Psoas muscle (tissue), 8 donors: Measurements from ENCODE around the gene MBTPS1. TPM values are rescaled to one million over a fixed set of nuclear protein-coding genes. Genes with fewer than 3 reads are reported as not detected.

ENCODE experiments used
- ATAC-seq, 4 donors: fragments of 200-7000 bp; cut with Tn5 transposase; one replicate each; pipeline ENCODE4 v1.9.1; 2020; ENCODE audit warnings: moderate library complexity in 3 of 4, mild to moderate bottlenecking in 2 of 4
- DNase-seq, 2 donors: peaks; one replicate each; pipeline ENCODE4 v3.0.0-alpha.2; 2020
- H3K27ac ChIP-seq: fragments of 200-600 bp; one replicate; pipeline ENCODE4 v1.8.0; 2022
- H3K27me3 ChIP-seq, 3 donors: fragments of 200-600 bp in 1 of 3; one replicate each; pipeline versions ENCODE4 v1.6.1 to v1.8.0; 2013 to 2022; ENCODE audit warnings: low read length in 2 of 3, mild to moderate bottlenecking in 2 of 3, moderate library complexity in 1 of 3; ENCODE audit not compliant: insufficient read depth in 3 of 3
- H3K36me3 ChIP-seq, 2 donors: fragments of 200-600 bp in 1 of 2; one replicate each; pipeline versions ENCODE4 v1.6.1 to v1.8.0; 2013 to 2022; ENCODE audit warnings: low read depth in 1 of 2, mild to moderate bottlenecking in 1 of 2, moderate library complexity in 1 of 2; ENCODE audit not compliant: insufficient read depth in 1 of 2
- H3K4me1 ChIP-seq: fragments of 200-600 bp; one replicate; pipeline ENCODE4 v1.8.0; 2022
- H3K4me3 ChIP-seq: fragments of 200-600 bp; one replicate; pipeline ENCODE4 v1.8.0; 2022; ENCODE audit warnings: mild to moderate bottlenecking
- H3K9me3 ChIP-seq: fragments of 200-600 bp; one replicate; pipeline ENCODE4 v1.8.0; 2022
- CTCF ChIP-seq: fragments of 200-600 bp; IDR thresholded peaks from one replicate; pipeline ENCODE4 v1.8.0; 2022; ENCODE audit warnings: antibody characterized with exemption
- WGBS, 3 donors: extraction: QIAGEN DNeasy Blood & Tissue Kit; methylation state at CpG; one replicate each; pipeline versions ENCODE4 v1.1.6 to v1.1.7; 2013; 5-methylcytosine and 5-hydroxymethylcytosine counted together
- intact Hi-C, 2 donors: fragments of 100-400 bp; cut with DNase I; formaldehyde crosslinking; loops; one replicate each; pipeline versions ENCODE4 v1.11.0 to v1.14.2; 2022
- polyA plus RNA-seq, 3 donors: library from polyadenylated mRNA; stranded (reverse); fragments of 200-250 nt; gene quantifications; one replicate each; pipeline ENCODE4 v1.2.3, GENCODE V29; 2013
- total RNA-seq, 4 donors: library from RNA; stranded (reverse); fragmentation: NEBNext Ultra II Directional in 2 of 4; extraction: Animal tissue kit (Norgen Biotek cat#: 25700) in 2 of 4; gene quantifications; one replicate each; pipeline versions ENCODE4 v1.2.1 to v1.2.4, GENCODE V29; 2021 to 2023
- donor health status: healthy with polysubstance abuse.
- donor health status: DM: no; HTN: no; CAD: no; lungs with moderate emphysema.
- donor health status: Bipolar disorder and iron deficiency.
- donor health status: healthy.
- donor health status: DM: yes; HTN: yes; CAD: no.
- donor health status: DM: no; HTN: no; CAD: no.
- donor health status: DM: no; HTN: no; CAD: no.
- donor health status: DM: yes; HTN: yes; CAD: no.

The MBTPS1 gene
- total and polyA plus RNA-seq, 7 donors = 18.6 to 31.8 (median 28.8) TPM

GRCh38 chr16:84007520-84007919, 109.2 kb downstream of the MBTPS1 start:
- H3K36me3 ChIP-seq = no peaks in the 10 kb centered on the region
- H3K4me1 ChIP-seq = no peaks in the 10 kb centered on the region
- H3K9me3 ChIP-seq = no peaks in the 10 kb centered on the region
- intact Hi-C loops = no loop called here
- ATAC-seq (no peak), DNase-seq (no peak)
- WGBS, 3 donors = 50 to 64% (median 57%) methylated on average over 4 of the region's 4 CpGs
- H3K4me3 ChIP-seq = no peak overlapping the region
- H3K27me3 ChIP-seq = peaks cover 0 to 6% (median 0%) of the 10 kb centered on the region in 3 donors
- no peak overlapping the region for H3K27ac ChIP-seq
- no peak for TF ChIP-seq CTCF

GRCh38 chr16:84005391-84005790, 111.4 kb downstream of the MBTPS1 start:
- H3K36me3 ChIP-seq = no peaks in the 10 kb centered on the region
- no peak overlapping the region for H3K4me3 ChIP-seq
- no peak for TF ChIP-seq CTCF
- peaks cover 0 to 6% (median 0%) of the 10 kb centered on the region in 3 donors for H3K27me3 ChIP-seq
- H3K27ac ChIP-seq = no peak overlapping the region
- no peak for ATAC-seq
- H3K9me3 ChIP-seq = no peaks in the 10 kb centered on the region
- intact Hi-C loops = no loop called here
- H3K4me1 ChIP-seq = no peaks in the 10 kb centered on the region
- no peak for DNase-seq
- 49 to 61% (median 55%) methylated on average over 5 of the region's 5 CpGs for WGBS, 3 donors

GRCh38 chr16:84004442-84004841, 112.3 kb downstream of the MBTPS1 start:
- ATAC-seq (no peak), DNase-seq (no peak)
- 79 to 83% (median 80%) methylated on average over 7 of the region's 7 CpGs for WGBS, 3 donors

More at GRCh38 chr16:84004442-84004841, 112.3 kb downstream of the MBTPS1 start:
- Histone ChIP-seq H3K4me1 (no peaks in the 10 kb centered on the region), H3K27ac (no peak overlapping the region), H3K27me3 (peaks cover 0 to 3% (median 0%) of the 10 kb centered on the region in 3 donors), H3K36me3 (no peaks in the 10 kb centered on the region), H3K4me3 (no peak overlapping the region), H3K9me3 (no peaks in the 10 kb centered on the region)
- intact Hi-C loops = no loop called here
- no peak for TF ChIP-seq CTCF

Other genes with a start within 250 kb of the MBTPS1 start
- 10 to 100 TPM; 14.7 to 21.6 (median 17.8) TPM for gene MLYCD, start 217.8 kb downstream of the MBTPS1 start, total RNA-seq
- 10 to 100 TPM in 1 of 3 donors, 1 to 10 TPM in 2; 8.3 to 14.0 (median 9.3) TPM for gene MLYCD, start 217.8 kb downstream of the MBTPS1 start, polyA plus RNA-seq
- gene OSGIN1, start 163.7 kb downstream of the MBTPS1 start, total RNA-seq = 10 to 100 TPM; 10.4 to 33.7 (median 24.9) TPM
- gene OSGIN1, start 163.7 kb downstream of the MBTPS1 start, polyA plus RNA-seq = 10 to 100 TPM; 18.4 to 39.4 (median 37.0) TPM
- not detected for gene NECAB2, start 148.7 kb downstream of the MBTPS1 start, total RNA-seq
- under 1 TPM; 0.04 to 0.13 (median 0.09) TPM for gene NECAB2, start 148.7 kb downstream of the MBTPS1 start, polyA plus RNA-seq
- under 1 TPM in 1 of 4 donors, not detected in 3; 0.52 TPM for gene SLC38A8, start 74.1 kb downstream of the MBTPS1 start, total RNA-seq
- under 1 TPM in 1 of 3 donors, not detected in 2; 0.21 TPM for gene SLC38A8, start 74.1 kb downstream of the MBTPS1 start, polyA plus RNA-seq
- 10 to 100 TPM; 12.4 to 24.4 (median 21.2) TPM for gene HSDL1, start 28.2 kb upstream of the MBTPS1 start, total RNA-seq
- 10 to 100 TPM; 11.7 to 39.3 (median 12.0) TPM for gene HSDL1, start 28.2 kb upstream of the MBTPS1 start, polyA plus RNA-seq
- gene DNAAF1, start 28.4 kb upstream of the MBTPS1 start, total RNA-seq = not detected
- gene DNAAF1, start 28.4 kb upstream of the MBTPS1 start, polyA plus RNA-seq = under 1 TPM; 0.17 to 0.44 (median 0.17) TPM
- 10 to 100 TPM in 3 of 4 donors, 1 to 10 TPM in 1; 8.3 to 22.3 (median 16.3) TPM for gene TAF1C, start 70.1 kb upstream of the MBTPS1 start, total RNA-seq
- gene TAF1C, start 70.1 kb upstream of the MBTPS1 start, polyA plus RNA-seq = 10 to 100 TPM; 13.6 to 24.4 (median 19.3) TPM
- not detected for gene ADAD2, start 74.2 kb upstream of the MBTPS1 start, total RNA-seq
- under 1 TPM; 0.17 to 0.69 (median 0.18) TPM for gene ADAD2, start 74.2 kb upstream of the MBTPS1 start, polyA plus RNA-seq
- gene KCNG4, start 123.1 kb upstream of the MBTPS1 start, total RNA-seq = under 1 TPM in 1 of 4 donors, not detected in 3; 0.10 TPM
- gene KCNG4, start 123.1 kb upstream of the MBTPS1 start, polyA plus RNA-seq = under 1 TPM in 1 of 3 donors, not detected in 2; 0.04 TPM
- gene WFDC1, start 177.9 kb upstream of the MBTPS1 start, total RNA-seq = under 1 TPM in 3 of 4 donors, not detected in 1; 0.32 to 0.76 (median 0.40) TPM
- 1 to 10 TPM in 1 of 3 donors, under 1 TPM in 2; 0.55 to 1.2 (median 0.90) TPM for gene WFDC1, start 177.9 kb upstream of the MBTPS1 start, polyA plus RNA-seq